H54 (cell line): Measurements from ENCODE around the gene COL27A1.

ENCODE experiments used
- DNase-seq: peaks from one replicate; pipeline ENCODE4 v3.0.0; 2011; ENCODE audit warnings: low spot score, mixed read lengths; ENCODE audit not compliant: insufficient read length
- FAIRE-seq: peaks from 3 replicates; lab custom pipeline; 2011; peaks lifted over from hg19 to GRCh38; lab: Jason Lieb, UNC
- POLR2A ChIP-seq: IDR thresholded peaks from 2 replicates; pipeline ENCODE4 v1.6.1; 2011; ENCODE audit warnings: low read depth, mild to moderate bottlenecking, low read length

The COL27A1 gene

GRCh38 chr9:114357911-114358328, 202.6 kb downstream of the COL27A1 start:
- DNase-seq (no peak), FAIRE-seq (no peak)
- no peak for TF ChIP-seq POLR2A

- DNase-seq: no peak
- no peak for FAIRE-seq
- no peak for TF ChIP-seq POLR2A
Observed at GRCh38 chr9:114359801-114360200, 204.5 kb downstream of the COL27A1 start.

DNA sequence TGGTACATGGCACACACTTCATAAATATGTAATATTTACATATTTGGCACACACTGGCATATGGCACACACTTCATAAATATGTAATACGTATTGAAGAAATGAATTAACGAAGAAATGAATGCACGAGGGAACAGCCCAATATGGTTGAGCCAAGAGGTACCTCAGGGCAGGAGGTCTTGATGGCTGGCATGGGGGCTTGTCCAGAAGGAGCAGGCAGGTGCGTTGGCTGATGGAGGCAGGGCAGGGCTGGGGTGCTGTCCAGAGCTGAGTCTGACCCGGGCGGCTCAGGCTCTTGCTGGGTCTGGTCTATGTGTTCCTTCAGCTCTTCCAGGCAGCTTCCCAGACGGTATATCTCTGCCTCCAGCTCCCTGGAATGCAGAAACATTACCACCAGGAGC, 206.2 kb downstream of the COL27A1 start:
- DNase-seq (no peak), FAIRE-seq (no peak)
- no peak for TF ChIP-seq POLR2A
